OCI-LY7 (cell line): ENCODE data around the gene SH3BP5L. TPM values are rescaled to one million over a fixed set of nuclear protein-coding genes. Genes with fewer than 3 reads are reported as not detected.

Experiments
- BruUV-seq: library from RNA; stranded (reverse); fragments of 400-500 nt; replicated peaks from 2 replicates; lab custom pipeline; 2021; lab: Mats Ljungman, UMichigan
- CTCF ChIA-PET: fragments of 300-600 bp; sonication (Branson Sonifier 250); formaldehyde crosslinking; loops from one replicate; lab custom pipeline; 2022; ENCODE audit warnings: antibody characterized with exemption; ENCODE audit not compliant: unreplicated experiment; lab: Charles Lee
- POLR2A ChIA-PET: fragments of 300-600 bp; sonication (Branson Sonifier 250); formaldehyde crosslinking; loops from one replicate; lab custom pipeline; 2022; ENCODE audit warnings: antibody characterized with exemption; lab: Charles Lee
- DNase-seq: peaks from one replicate; pipeline ENCODE4 v3.0.0-alpha.2; 2015; ENCODE audit warnings: low spot score
- H2AFZ ChIP-seq: fragments of 200-600 bp; sonication (generic), shearing (Covaris generic); 2 replicates; pipeline ENCODE4 v1.6.1; 2014; ENCODE audit warnings: mild to moderate bottlenecking, antibody characterized with exemption, low read length, moderate library complexity
- H3K27ac ChIP-seq: fragments of 200-600 bp; sonication (generic); 2 replicates; pipeline ENCODE4 v1.5.1; 2014; ENCODE audit warnings: mixed run types, low read depth, mild to moderate bottlenecking, moderate library complexity, low read length, inconsistent platforms; ENCODE audit not compliant: poor library complexity, severe bottlenecking
- H3K36me3 ChIP-seq: fragments of 200-600 bp; sonication (generic); 2 replicates; pipeline ENCODE4 v1.6.1; 2014; ENCODE audit warnings: mild to moderate bottlenecking, antibody characterized with exemption, low read length, moderate library complexity, mixed read lengths; ENCODE audit not compliant: insufficient read depth
- H3K4me1 ChIP-seq: fragments of 200-600 bp; sonication (generic); 2 replicates; pipeline ENCODE4 v1.5.1; 2014; ENCODE audit warnings: mild to moderate bottlenecking, low read length; ENCODE audit not compliant: insufficient read depth, poor library complexity, severe bottlenecking
- H3K4me2 ChIP-seq: fragments of 200-600 bp; sonication (generic); 2 replicates; pipeline ENCODE4 v1.6.1; 2014; ENCODE audit warnings: mild to moderate bottlenecking, low read length
- H3K4me3 ChIP-seq: fragments of 200-600 bp; sonication (generic); 2 replicates; pipeline ENCODE4 v1.5.1; 2014; ENCODE audit warnings: mild to moderate bottlenecking, low read depth, low read length; ENCODE audit not compliant: poor library complexity, severe bottlenecking
- H3K79me2 ChIP-seq: fragments of 200-600 bp; sonication (generic); 2 replicates; pipeline ENCODE4 v1.6.1; 2016; ENCODE audit warnings: low read depth, mild to moderate bottlenecking, low read length, moderate library complexity, mixed read lengths; ENCODE audit not compliant: insufficient read depth
- H3K9me2 ChIP-seq: fragments of 200-600 bp; sonication (generic); 2 replicates; pipeline ENCODE4 v1.6.1; 2016; ENCODE audit warnings: mild to moderate bottlenecking, low read length, mixed read lengths; ENCODE audit not compliant: insufficient read depth
- H3K9me3 ChIP-seq: fragments of 200-600 bp; sonication (generic); 2 replicates; pipeline ENCODE4 v1.6.1; 2014; ENCODE audit warnings: mild to moderate bottlenecking, mixed run types, low read length, mixed read lengths
- H4K20me1 ChIP-seq: fragments of 200-600 bp; sonication (generic); 2 replicates; pipeline ENCODE4 v1.6.1; 2014; ENCODE audit warnings: mild to moderate bottlenecking, antibody characterized with exemption, low read length, moderate library complexity, mixed read lengths; ENCODE audit not compliant: insufficient read depth
- EZH2phosphoT487 ChIP-seq: fragments of 200-600 bp; sonication (generic); IDR thresholded peaks from 2 replicates; pipeline ENCODE4 v1.6.1; 2018; ENCODE audit warnings: low read depth, borderline replicate concordance, mild to moderate bottlenecking, mixed run types, antibody characterized with exemption, low read length, moderate library complexity, mixed read lengths
- intact Hi-C: fragments of 100-400 bp; cut with micrococcal nuclease; formaldehyde crosslinking; loops from one replicate; pipeline ENCODE4 v1.10.0; 2022; ENCODE audit not compliant: unreplicated experiment
- microRNA-seq: library from miRNA; unstranded; fragments of <30 nt; microRNA quantifications from one replicate; pipeline ENCODE4 v1.2.0, GENCODE V29; 2022; ENCODE audit warnings: borderline replicate concordance
- small RNA-seq: library from RNA; depleted of rRNA; stranded (forward); fragments of <200 nt; gene quantifications from one replicate; pipeline ENCODE3, GENCODE V24; 2014
- total RNA-seq, 2 experiments: library from RNA; depleted of rRNA in 1 of 2; stranded (reverse); fragments of >200 nt in 1 of 2; shearing (Covaris generic) in 1 of 2; gene quantifications; 2 replicates each; pipeline ENCODE4 v1.2.3, GENCODE V29; 2014 to 2022
- TF ChIP-seq, protein P1 (sequence below): fragments of 200-600 bp; sonication (generic); conservative IDR thresholded peaks from 2 replicates; pipeline ENCODE4 v1.5.1; 2014; ENCODE audit warnings: mild to moderate bottlenecking, antibody characterized with exemption, low read length, moderate library complexity, mixed read lengths

The SH3BP5L gene
- total RNA-seq, 2 experiments from 2014 or later = 16.9 to 21.8 TPM

DNA sequence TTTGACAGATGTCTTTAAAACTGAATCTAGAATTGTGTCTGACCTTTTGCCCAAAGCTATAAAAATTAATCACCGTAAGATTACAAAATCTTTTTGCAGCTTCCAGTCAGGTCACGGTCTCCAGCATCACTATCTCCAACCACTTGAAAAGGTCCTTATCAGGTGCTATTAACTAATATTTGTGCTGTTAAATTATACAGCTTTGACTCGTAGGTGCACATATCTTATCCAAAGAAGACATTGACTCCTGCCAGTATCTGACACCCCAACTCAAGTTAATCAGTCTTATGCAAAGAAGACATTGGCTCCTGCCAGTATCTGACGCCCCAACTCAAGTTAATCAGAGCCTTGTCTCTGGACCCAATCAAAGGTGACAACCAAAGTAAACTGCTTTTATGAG lies 50.3 kb downstream of the SH3BP5L start:
- ChIA-PET POLR2A (interaction anchor here (0.7 kb wide), 1 partner anchor 12 kb away, joined by 3 read pairs; no protein-coding TSS in a partner anchor), CTCF (no interaction called here)
- no TSS peak for BruUV-seq

More for the DNA sequence above, 50.3 kb downstream of the SH3BP5L start:
- Histone ChIP-seq H3K4me1 (no peaks in the 10 kb centered on the region), H3K27ac (no peak overlapping the region), H3K4me3 (no peak overlapping the region), H3K9me3 (no peaks in the 10 kb centered on the region), H3K4me2 (no peak overlapping the region), H4K20me1 (no peaks in the 10 kb centered on the region), H3K9me2 (no peaks in the 10 kb centered on the region), H3K36me3 (no peaks in the 10 kb centered on the region), H2AFZ (no peak overlapping the region), H3K79me2 (no peaks in the 10 kb centered on the region)
- intact Hi-C loops = no loop called here
- no peak for DNase-seq
- TF ChIP-seq, protein P1, sequence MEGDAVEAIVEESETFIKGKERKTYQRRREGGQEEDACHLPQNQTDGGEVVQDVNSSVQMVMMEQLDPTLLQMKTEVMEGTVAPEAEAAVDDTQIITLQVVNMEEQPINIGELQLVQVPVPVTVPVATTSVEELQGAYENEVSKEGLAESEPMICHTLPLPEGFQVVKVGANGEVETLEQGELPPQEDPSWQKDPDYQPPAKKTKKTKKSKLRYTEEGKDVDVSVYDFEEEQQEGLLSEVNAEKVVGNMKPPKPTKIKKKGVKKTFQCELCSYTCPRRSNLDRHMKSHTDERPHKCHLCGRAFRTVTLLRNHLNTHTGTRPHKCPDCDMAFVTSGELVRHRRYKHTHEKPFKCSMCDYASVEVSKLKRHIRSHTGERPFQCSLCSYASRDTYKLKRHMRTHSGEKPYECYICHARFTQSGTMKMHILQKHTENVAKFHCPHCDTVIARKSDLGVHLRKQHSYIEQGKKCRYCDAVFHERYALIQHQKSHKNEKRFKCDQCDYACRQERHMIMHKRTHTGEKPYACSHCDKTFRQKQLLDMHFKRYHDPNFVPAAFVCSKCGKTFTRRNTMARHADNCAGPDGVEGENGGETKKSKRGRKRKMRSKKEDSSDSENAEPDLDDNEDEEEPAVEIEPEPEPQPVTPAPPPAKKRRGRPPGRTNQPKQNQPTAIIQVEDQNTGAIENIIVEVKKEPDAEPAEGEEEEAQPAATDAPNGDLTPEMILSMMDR = no peak
- TF ChIP-seq EZH2phosphoT487 = no peak

Small RNA genes lying within 50 kb of the gene (microRNA-seq; reads per million reads assigned to microRNA genes)
- gene MIR3124 = 3.8 reads per million

Small RNA genes lying within 50 kb of the gene (small RNA-seq; reads per million reads assigned to genes)
- not detected for gene MIR3124

Other genes starting within 250 kb of the SH3BP5L start
- not detected in 2 replicates for gene OR2T10, start 228.2 kb downstream of the SH3BP5L start, total RNA-seq (2014; rRNA removed; shearing (Covaris generic))
- gene OR2T10, start 228.2 kb downstream of the SH3BP5L start, total RNA-seq (2022) = not detected in 2 replicates
- not detected in 2 replicates for gene OR2T11, start 190.8 kb downstream of the SH3BP5L start, total RNA-seq (2014; rRNA removed; shearing (Covaris generic))
- gene OR2T11, start 190.8 kb downstream of the SH3BP5L start, total RNA-seq (2022) = 0.13 TPM in 1 of 2 replicates, not detected in the other
- not detected in 2 replicates for gene OR2T35, start 180.6 kb downstream of the SH3BP5L start, total RNA-seq (2014; rRNA removed; shearing (Covaris generic))
- gene OR2T35, start 180.6 kb downstream of the SH3BP5L start, total RNA-seq (2022) = not detected in 2 replicates
- not detected in 2 replicates for gene OR2T27, start 170.4 kb downstream of the SH3BP5L start, total RNA-seq (2014; rRNA removed; shearing (Covaris generic))
- not detected in 2 replicates for gene OR2T27, start 170.4 kb downstream of the SH3BP5L start, total RNA-seq (2022)
- gene OR14I1, start 123.1 kb downstream of the SH3BP5L start, total RNA-seq (2014; rRNA removed; shearing (Covaris generic)) = not detected in 2 replicates
- gene OR14I1, start 123.1 kb downstream of the SH3BP5L start, total RNA-seq (2022) = not detected in 2 replicates
- not detected in 2 replicates for gene LYPD8, start 70.2 kb downstream of the SH3BP5L start, total RNA-seq (2014; rRNA removed; shearing (Covaris generic))
- gene LYPD8, start 70.2 kb downstream of the SH3BP5L start, total RNA-seq (2022) = not detected in 2 replicates
- 45.7 and 56.1 TPM in 2 replicates for gene ZNF672, start 12.3 kb upstream of the SH3BP5L start, total RNA-seq (2014; rRNA removed; shearing (Covaris generic))
- gene ZNF672, start 12.3 kb upstream of the SH3BP5L start, total RNA-seq (2022) = 50.0 and 52.7 TPM in 2 replicates
- gene ZNF692, start 33.2 kb upstream of the SH3BP5L start, total RNA-seq (2014; rRNA removed; shearing (Covaris generic)) = 49.7 and 65.0 TPM in 2 replicates
- 66.2 and 67.4 TPM in 2 replicates for gene ZNF692, start 33.2 kb upstream of the SH3BP5L start, total RNA-seq (2022)
- gene PGBD2, start 80.3 kb upstream of the SH3BP5L start, total RNA-seq (2014; rRNA removed; shearing (Covaris generic)) = 9.2 and 13.0 TPM in 2 replicates
- gene PGBD2, start 80.3 kb upstream of the SH3BP5L start, total RNA-seq (2022) = 6.4 and 7.5 TPM in 2 replicates